ENCODE measurements around the gene FAM163B. TPM values are rescaled to one million over a fixed set of nuclear protein-coding genes. Genes with fewer than 3 reads are reported as not detected.

Gene FAM163B
- total and polyA plus RNA-seq, 2 experiments from 2014 or later, result 5.6 TPM; not detected in 1

GRCh38 chr9:133587051-133587450 is 22.1 kb downstream of the FAM163B start:
- TF ChIP-seq CTCF (IDR thresholded peaks at IDR 0.05; ENCODE audit: low read depth, low read length), result no peak
- H3K9me3 ChIP-seq (ENCODE audit: low read depth), result no peaks in the 10 kb centered on the region
- H3K27me3 ChIP-seq, result no peaks in the 10 kb centered on the region

GRCh38 chr9:133585481-133586351 is 23.5 kb downstream of the FAM163B start:
- Histone ChIP-seq H3K4me3 (no peak overlapping the region), H3K9me3 (ENCODE audit: low read depth) (no peaks in the 10 kb centered on the region), H3K36me3 (no peaks in the 10 kb centered on the region), H3K4me1 (ENCODE audit: low read depth) (peaks cover 35% of the 10 kb centered on the region), H3K27ac (no peak overlapping the region), H3K27me3 (no peaks in the 10 kb centered on the region)
- peak in 1 of 2 donors; percentile 50 for DNase-seq (ENCODE audit: low read depth in 1 of 2, low spot score in 1 of 2)
- TF ChIP-seq CTCF (IDR thresholded peaks at IDR 0.05; ENCODE audit: low read depth, low read length), result no peak

More at GRCh38 chr9:133587051-133587450, 22.1 kb downstream of the FAM163B start:
- H3K4me3 ChIP-seq, result no peak overlapping the region
- DNase-seq (ENCODE audit: low read depth in 1 of 2, low spot score in 1 of 2), result no peak
- no peak overlapping the region for H3K27ac ChIP-seq
- H3K36me3 ChIP-seq, result no peaks in the 10 kb centered on the region
- H3K4me1 ChIP-seq (ENCODE audit: low read depth), result peaks cover 22% of the 10 kb centered on the region

- peak in 1 of 2 donors; percentile 57 for DNase-seq (ENCODE audit: low read depth in 1 of 2, low spot score in 1 of 2)
- no peak overlapping the region for H3K27ac ChIP-seq
Measured at GRCh38 chr9:133584559-133585476, 24.4 kb downstream of the FAM163B start.

GRCh38 chr9:133584167-133584558 is 25.0 kb downstream of the FAM163B start:
- no peak overlapping the region for H3K27ac ChIP-seq
- no peak for DNase-seq (ENCODE audit: low read depth in 1 of 2, low spot score in 1 of 2)
- H3K9me3 ChIP-seq (ENCODE audit: low read depth), result no peaks in the 10 kb centered on the region
- H3K4me1 ChIP-seq (ENCODE audit: low read depth), result peaks cover 36% of the 10 kb centered on the region
- no peak overlapping the region for H3K4me3 ChIP-seq
- TF ChIP-seq CTCF (IDR thresholded peaks at IDR 0.05; ENCODE audit: low read depth, low read length), result no peak
- H3K27me3 ChIP-seq, result no peaks in the 10 kb centered on the region
- H3K36me3 ChIP-seq, result no peaks in the 10 kb centered on the region

More at GRCh38 chr9:133584559-133585476, 24.4 kb downstream of the FAM163B start:
- Histone ChIP-seq H3K4me3 (no peak overlapping the region), H3K27me3 (no peaks in the 10 kb centered on the region), H3K9me3 (ENCODE audit: low read depth) (no peaks in the 10 kb centered on the region), H3K4me1 (ENCODE audit: low read depth) (peaks cover 36% of the 10 kb centered on the region), H3K36me3 (no peaks in the 10 kb centered on the region)
- no peak for TF ChIP-seq CTCF (IDR thresholded peaks at IDR 0.05; ENCODE audit: low read depth, low read length)

GRCh38 chr9:133583586-133583985 is 25.6 kb downstream of the FAM163B start:
- peaks cover 36% of the 10 kb centered on the region for H3K4me1 ChIP-seq (ENCODE audit: low read depth)
- no peaks in the 10 kb centered on the region for H3K27me3 ChIP-seq
- DNase-seq (ENCODE audit: low read depth in 1 of 2, low spot score in 1 of 2), result peak in 1 of 2 donors; percentile 52
- no peaks in the 10 kb centered on the region for H3K36me3 ChIP-seq
- H3K27ac ChIP-seq, result no peak overlapping the region
- no peak for TF ChIP-seq CTCF (IDR thresholded peaks at IDR 0.05; ENCODE audit: low read depth, low read length)
- no peaks in the 10 kb centered on the region for H3K9me3 ChIP-seq (ENCODE audit: low read depth)
- no peak overlapping the region for H3K4me3 ChIP-seq
